Caki2 (cell line): ENCODE measurements around the gene PLEKHA1. TPM values are rescaled to one million over a fixed set of nuclear protein-coding genes. Genes with fewer than 3 reads are reported as not detected.
A peak's percentile ranks its signal among the peaks of the same experiment; 100 is the strongest.

Experiments used
- DNase-seq: peaks from one replicate; pipeline ENCODE4 v3.0.0-alpha.2; 2015; ENCODE audit warnings: low read depth
- in situ Hi-C: cut with HindIII; loops from 2 replicates; pipeline ENCODE4 v1.10.0; 2016; ENCODE audit warnings: low sequenced_read_pairs, low pct_unique_long_range_greater_than_20kb, mixed read lengths
- total RNA-seq: library from RNA; depleted of rRNA; stranded (reverse); fragments of >200 nt; shearing (Covaris generic); gene quantifications from 2 replicates; pipeline ENCODE4 v1.2.3, GENCODE V29; 2014; ENCODE audit warnings: low replicate concordance

PLEKHA1 gene
- total RNA-seq, 1 experiment from 2014 or later, result 42.6 TPM

DNA sequence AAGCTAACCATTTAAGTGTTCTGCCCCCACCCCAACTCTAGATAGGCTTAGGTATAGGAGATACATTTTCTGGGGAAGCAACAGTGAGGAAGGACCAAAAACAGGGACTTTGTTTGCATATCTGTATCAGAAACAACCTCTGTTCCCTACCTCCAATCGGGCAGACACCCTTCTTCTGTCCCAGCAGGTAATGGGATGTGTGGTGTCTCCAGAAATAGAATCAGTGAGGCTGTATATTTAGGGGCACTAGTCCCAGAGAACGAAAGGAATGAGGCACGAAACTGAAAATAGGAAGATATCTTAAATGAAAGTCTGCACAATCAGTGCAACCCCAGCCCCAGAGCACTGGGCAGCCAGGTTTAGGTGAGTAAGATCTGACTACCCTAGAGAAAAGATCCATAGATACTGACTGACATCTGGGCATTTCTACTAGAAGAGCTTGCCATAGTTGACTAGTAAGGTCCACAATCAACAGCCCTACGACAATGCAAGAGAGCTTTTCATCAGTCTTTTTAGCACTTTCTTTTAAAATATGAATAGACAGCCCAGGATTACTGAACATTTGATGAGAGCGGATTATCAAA lies 28.1 kb downstream of the PLEKHA1 start:
- in situ Hi-C loops, result no loop called here
- DNase-seq, result no peak

- in situ Hi-C loops, result no loop called here
- DNase-seq, result no peak
Measured at GRCh38 chr10:122404576-122404975, 30.1 kb downstream of the PLEKHA1 start.

GRCh38 chr10:122407375-122408125 lies 33.0 kb downstream of the PLEKHA1 start:
- no peak for DNase-seq
- in situ Hi-C loops, result no loop called here

GRCh38 chr10:122413327-122413726 lies 38.8 kb downstream of the PLEKHA1 start:
- no peak for DNase-seq
- in situ Hi-C loops, result no loop called here

DNA sequence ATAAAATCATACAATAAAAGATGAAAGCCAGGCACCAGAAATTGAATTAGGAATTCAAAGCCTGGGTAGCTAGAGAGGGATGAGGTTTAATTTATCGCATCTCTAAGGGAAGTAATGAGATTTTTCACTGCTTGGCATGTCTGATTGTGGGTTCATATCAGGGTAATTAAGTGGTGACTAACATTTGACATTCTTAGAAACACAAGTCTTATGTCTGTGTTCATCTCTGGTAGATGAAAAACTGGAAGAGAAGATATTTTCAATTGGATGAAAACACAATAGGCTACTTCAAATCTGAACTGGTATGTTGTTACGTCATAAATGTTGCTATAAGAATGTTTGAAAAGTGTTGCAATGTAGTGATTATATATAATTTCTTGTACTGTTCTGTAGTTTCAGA lies 43.2 kb downstream of the PLEKHA1 start:
- DNase-seq, result no peak
- in situ Hi-C loops, result no loop called here

DNA sequence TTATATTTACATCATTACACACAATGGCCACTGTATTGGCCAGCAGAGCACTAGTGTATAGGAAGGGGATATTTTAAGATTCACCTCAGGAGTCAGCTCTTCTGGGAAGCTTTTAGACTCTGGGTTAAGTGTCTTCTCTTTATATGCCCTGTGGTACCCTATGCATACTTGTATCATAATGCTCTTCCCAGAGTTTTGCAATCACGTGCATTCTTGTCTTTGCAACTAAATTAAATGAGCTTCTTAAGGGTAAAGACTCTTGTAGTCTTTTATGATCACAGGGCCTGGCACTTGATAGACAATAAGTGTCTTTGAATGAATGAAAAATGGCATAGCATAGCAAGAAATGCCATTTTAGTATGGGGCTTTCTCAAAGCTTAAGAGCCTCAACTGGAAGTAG lies 44.5 kb downstream of the PLEKHA1 start:
- DNase-seq, result no peak
- in situ Hi-C loops, result no loop called here

GRCh38 chr10:122419876-122420623 lies 45.5 kb downstream of the PLEKHA1 start:
- DNase-seq, result no peak
- in situ Hi-C loops, result no loop called here

GRCh38 chr10:122420624-122421007 lies 46.1 kb downstream of the PLEKHA1 start:
- DNase-seq, result no peak
- in situ Hi-C loops, result no loop called here

DNA sequence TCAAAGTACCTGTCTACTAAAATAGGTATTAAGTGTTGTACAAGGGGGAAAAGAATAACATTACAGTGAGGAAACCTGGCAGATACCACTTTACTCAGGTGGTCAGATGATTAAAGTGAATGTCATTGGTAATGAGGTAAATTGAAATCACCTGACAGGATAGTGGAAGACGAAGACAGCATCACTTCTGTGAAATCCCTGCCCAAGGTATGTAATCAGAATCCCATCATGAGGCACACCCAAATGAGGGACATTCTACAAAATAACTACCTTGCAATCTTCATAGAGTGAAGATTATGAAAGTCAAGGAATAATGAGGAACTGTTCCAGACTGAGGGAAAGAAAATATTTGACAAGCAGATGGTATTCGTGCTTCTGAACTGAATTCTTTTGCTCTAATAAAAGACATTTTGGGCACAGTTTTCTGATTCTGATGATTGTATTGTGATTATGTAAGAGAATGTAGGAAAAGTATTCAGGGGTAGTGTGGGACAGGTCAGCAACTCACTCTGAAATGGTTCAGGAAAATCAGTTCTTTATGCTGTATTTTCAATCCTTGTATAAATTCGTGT lies 46.6 kb downstream of the PLEKHA1 start:
- no peak for DNase-seq
- in situ Hi-C loops, result no loop called here

DNA sequence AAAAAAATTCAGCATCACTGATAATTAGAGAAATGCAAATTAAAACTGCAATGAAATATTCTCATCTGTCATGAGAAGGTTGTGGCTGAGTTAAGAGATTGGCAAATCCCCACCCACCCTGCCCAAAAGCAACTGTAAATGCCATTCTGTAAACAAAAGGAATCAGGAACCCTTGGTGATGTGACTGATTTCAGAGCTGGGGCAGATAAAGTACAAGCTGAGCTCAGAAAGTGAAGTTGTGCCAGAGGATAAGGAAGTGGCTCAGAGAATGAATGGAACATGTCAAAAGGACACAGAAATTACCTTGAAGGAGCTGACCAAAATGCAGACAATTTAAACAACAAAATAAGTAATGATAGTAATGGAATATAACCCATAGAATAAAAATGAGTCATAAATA lies 47.2 kb downstream of the PLEKHA1 start:
- DNase-seq, result no peak
- in situ Hi-C loops, result no loop called here

- in situ Hi-C loops, result no loop called here
- no peak for DNase-seq
Measured at GRCh38 chr10:122422266-122422989, 47.9 kb downstream of the PLEKHA1 start.

GRCh38 chr10:122424059-122424458 lies 49.6 kb downstream of the PLEKHA1 start:
- no peak for DNase-seq
- in situ Hi-C loops, result no loop called here

- in situ Hi-C loops, result no loop called here
Measured at GRCh38 chr10:122426829-122427228, 52.3 kb downstream of the PLEKHA1 start.

GRCh38 chr10:122427280-122427679 lies 52.8 kb downstream of the PLEKHA1 start:
- in situ Hi-C loops, result no loop called here
- no peak for DNase-seq

More at GRCh38 chr10:122426829-122427228, 52.3 kb downstream of the PLEKHA1 start:
- no peak for DNase-seq

GRCh38 chr10:122435212-122435827 lies 60.8 kb downstream of the PLEKHA1 start:
- in situ Hi-C loops, result no loop called here
- no peak for DNase-seq

GRCh38 chr10:122441961-122442360 lies 67.5 kb downstream of the PLEKHA1 start:
- in situ Hi-C loops, result no loop called here
- peak; percentile 70 for DNase-seq

DNA sequence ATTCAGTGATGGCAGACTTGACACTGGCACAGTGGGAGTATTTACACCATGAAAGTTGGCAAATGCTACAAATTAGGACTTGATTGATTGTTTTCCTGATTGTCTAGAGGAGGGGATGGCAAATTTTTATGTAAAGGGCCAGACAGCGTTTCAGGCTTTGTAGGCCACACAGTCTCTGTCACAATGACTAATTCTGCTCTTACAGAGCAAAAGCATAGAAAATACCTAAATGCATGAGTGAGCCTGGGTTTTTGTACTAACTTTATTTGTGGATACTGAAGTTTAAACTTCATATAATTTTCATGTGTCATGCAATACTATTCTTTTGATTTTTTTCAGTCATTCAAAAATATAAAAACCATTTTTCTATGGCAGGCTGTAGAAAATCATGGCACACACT lies 71.0 kb downstream of the PLEKHA1 start:
- in situ Hi-C loops, result no loop called here
- DNase-seq, result no peak

- in situ Hi-C loops, result no loop called here
- DNase-seq, result no peak
Measured at GRCh38 chr10:122445904-122446303, 71.4 kb downstream of the PLEKHA1 start.
